ENCODE data around the gene DHX8. TPM values are rescaled to one million over a fixed set of nuclear protein-coding genes. Genes with fewer than 3 reads are reported as not detected.

DHX8 gene
- total RNA-seq, 1 donor from 2014 or later, result 71.9 TPM

DNA sequence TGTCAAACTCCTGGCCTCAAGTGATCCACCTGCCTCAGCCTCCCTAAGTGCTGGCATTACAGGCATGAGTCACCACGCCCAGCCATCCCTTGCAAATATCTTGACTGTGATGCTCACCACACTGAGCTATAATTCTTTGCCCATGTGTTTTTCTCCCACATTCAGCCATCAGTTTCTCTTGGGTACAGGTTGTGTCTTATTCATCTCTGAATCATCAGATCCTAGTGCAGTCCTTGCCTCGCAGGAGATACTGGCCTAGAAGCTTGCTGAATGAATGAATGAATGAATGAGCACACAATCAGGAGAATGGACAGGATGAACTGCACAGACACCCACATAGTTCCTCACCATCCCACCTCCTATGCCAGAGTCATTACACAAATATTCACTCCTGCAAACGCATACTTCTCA is 86.7 kb downstream of the DHX8 start:
- H3K36me3 Mint-ChIP-seq (ENCODE audit: unreplicated experiment), result no peaks in the 10 kb centered on the region
- H3K4me1 Mint-ChIP-seq (ENCODE audit: low read depth, unreplicated experiment), result no peaks in the 10 kb centered on the region
- no peak for DNase-seq
- H3K9me3 Mint-ChIP-seq (ENCODE audit: unreplicated experiment), result no peaks in the 10 kb centered on the region
- TF ChIP-seq, protein P1, sequence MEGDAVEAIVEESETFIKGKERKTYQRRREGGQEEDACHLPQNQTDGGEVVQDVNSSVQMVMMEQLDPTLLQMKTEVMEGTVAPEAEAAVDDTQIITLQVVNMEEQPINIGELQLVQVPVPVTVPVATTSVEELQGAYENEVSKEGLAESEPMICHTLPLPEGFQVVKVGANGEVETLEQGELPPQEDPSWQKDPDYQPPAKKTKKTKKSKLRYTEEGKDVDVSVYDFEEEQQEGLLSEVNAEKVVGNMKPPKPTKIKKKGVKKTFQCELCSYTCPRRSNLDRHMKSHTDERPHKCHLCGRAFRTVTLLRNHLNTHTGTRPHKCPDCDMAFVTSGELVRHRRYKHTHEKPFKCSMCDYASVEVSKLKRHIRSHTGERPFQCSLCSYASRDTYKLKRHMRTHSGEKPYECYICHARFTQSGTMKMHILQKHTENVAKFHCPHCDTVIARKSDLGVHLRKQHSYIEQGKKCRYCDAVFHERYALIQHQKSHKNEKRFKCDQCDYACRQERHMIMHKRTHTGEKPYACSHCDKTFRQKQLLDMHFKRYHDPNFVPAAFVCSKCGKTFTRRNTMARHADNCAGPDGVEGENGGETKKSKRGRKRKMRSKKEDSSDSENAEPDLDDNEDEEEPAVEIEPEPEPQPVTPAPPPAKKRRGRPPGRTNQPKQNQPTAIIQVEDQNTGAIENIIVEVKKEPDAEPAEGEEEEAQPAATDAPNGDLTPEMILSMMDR (IDR thresholded peaks at IDR 0.05; ENCODE audit: partially characterized antibody, unreplicated experiment), result no peak
- H3K27me3 Mint-ChIP-seq (ENCODE audit: unreplicated experiment), result peaks cover 4% of the 10 kb centered on the region
- H3K4me3 Mint-ChIP-seq (ENCODE audit: unreplicated experiment), result no peak overlapping the region
- no peak overlapping the region for H3K27ac Mint-ChIP-seq (ENCODE audit: unreplicated experiment)

GRCh38 chr17:43572368-43572980 is 88.7 kb downstream of the DHX8 start:
- Mint-ChIP-seq H3K9me3 (ENCODE audit: unreplicated experiment) (no peaks in the 10 kb centered on the region), H3K27ac (ENCODE audit: unreplicated experiment) (no peak overlapping the region), H3K4me3 (ENCODE audit: unreplicated experiment) (no peak overlapping the region), H3K4me1 (ENCODE audit: low read depth, unreplicated experiment) (peaks cover 4% of the 10 kb centered on the region), H3K27me3 (ENCODE audit: unreplicated experiment) (peaks cover 4% of the 10 kb centered on the region), H3K36me3 (ENCODE audit: unreplicated experiment) (no peaks in the 10 kb centered on the region)
- DNase-seq, result no peak
- TF ChIP-seq, protein P1 (IDR thresholded peaks at IDR 0.05; ENCODE audit: partially characterized antibody, unreplicated experiment), result no peak

DNA sequence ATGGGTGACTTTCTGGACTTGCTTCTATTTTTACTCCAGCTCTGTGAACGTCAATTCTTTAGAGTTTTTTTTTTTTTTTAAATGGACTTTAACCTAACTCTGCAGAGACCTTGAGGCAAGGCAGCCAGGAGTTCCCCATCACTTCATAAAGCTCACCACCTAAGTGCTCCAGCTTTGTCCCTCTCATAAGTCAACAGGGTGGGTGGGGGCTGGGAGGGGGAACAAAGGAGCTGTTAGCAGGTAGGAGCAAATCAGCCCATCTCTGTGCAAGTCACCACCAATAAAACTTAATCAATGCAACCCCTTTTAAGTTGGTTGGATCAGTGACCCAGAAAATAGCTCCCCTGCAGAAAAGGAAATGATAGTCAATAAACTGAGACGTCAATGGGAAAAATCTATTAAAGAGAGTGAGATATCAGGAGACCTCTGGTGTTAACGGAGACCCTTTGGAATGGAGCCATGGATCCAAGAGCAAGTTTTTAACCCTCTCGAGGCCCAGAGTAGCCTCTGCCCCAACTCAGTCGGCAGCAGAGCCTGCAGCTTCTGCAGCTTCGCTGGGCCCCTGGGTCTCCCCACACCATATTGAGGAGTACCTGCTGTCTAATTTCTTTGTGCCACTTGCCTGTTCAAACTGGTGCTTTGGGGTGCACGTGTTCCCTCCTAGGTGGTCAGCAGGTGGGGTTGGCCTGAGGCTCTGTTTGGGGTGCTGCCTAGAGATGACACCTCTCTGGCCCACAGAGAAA is 90.0 kb downstream of the DHX8 start:
- Mint-ChIP-seq H3K4me3 (ENCODE audit: unreplicated experiment) (no peak overlapping the region), H3K27me3 (ENCODE audit: unreplicated experiment) (peaks cover 4% of the 10 kb centered on the region), H3K4me1 (ENCODE audit: low read depth, unreplicated experiment) (peaks cover 16% of the 10 kb centered on the region)

GRCh38 chr17:43574348-43574747 is 90.6 kb downstream of the DHX8 start:
- no peak for DNase-seq
- Mint-ChIP-seq H3K27ac (ENCODE audit: unreplicated experiment) (no peak overlapping the region), H3K36me3 (ENCODE audit: unreplicated experiment) (no peaks in the 10 kb centered on the region), H3K4me3 (ENCODE audit: unreplicated experiment) (no peak overlapping the region), H3K4me1 (ENCODE audit: low read depth, unreplicated experiment) (peaks cover 19% of the 10 kb centered on the region), H3K27me3 (ENCODE audit: unreplicated experiment) (peaks cover 4% of the 10 kb centered on the region), H3K9me3 (ENCODE audit: unreplicated experiment) (peaks cover 2% of the 10 kb centered on the region)
- TF ChIP-seq, protein P1 (IDR thresholded peaks at IDR 0.05; ENCODE audit: partially characterized antibody, unreplicated experiment), result no peak

More for the DNA sequence above, 90.0 kb downstream of the DHX8 start:
- H3K27ac Mint-ChIP-seq (ENCODE audit: unreplicated experiment), result no peak overlapping the region
- no peaks in the 10 kb centered on the region for H3K36me3 Mint-ChIP-seq (ENCODE audit: unreplicated experiment)
- H3K9me3 Mint-ChIP-seq (ENCODE audit: unreplicated experiment), result peaks cover 2% of the 10 kb centered on the region
- TF ChIP-seq, protein P1 (IDR thresholded peaks at IDR 0.05; ENCODE audit: partially characterized antibody, unreplicated experiment), result no peak
- no peak for DNase-seq
